ENCODE measurements around the gene UBQLN3. TPM values are rescaled to one million over a fixed set of nuclear protein-coding genes. Genes with fewer than 3 reads are reported as not detected.

UBQLN3 gene
- total RNA-seq, 4 donors from 2014 or later, result 0.56 to 2.0 (median 1.6) TPM

DNA sequence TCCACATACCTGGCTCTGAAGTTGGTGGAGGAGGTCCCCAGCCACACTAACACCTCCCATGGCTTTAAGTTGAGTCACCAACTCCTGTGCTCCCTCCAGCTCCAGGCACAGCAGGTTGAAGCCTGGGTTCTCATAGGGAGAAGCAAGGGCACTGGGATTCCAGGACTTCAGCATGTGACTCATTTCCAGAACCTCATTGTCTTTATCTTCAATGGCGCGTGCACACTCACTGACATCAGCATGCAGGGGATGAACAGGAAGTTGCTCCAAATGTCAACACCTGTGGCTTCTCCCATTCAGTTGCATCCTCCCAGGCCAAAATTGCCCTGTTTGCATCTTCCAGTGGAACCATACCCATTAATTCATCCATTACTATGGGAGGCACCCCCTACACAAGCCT is 12.6 kb upstream of the UBQLN3 start:
- Histone ChIP-seq H3K4me1 (no peaks in the 10 kb centered on the region), H3K36me3 (no peaks in the 10 kb centered on the region), H3K9me3 (no peaks in the 10 kb centered on the region), H3K27me3 (no peaks in the 10 kb centered on the region), H3K4me3 (replicated peaks in 1 of 3) (no peak overlapping the region), H3K27ac (no peak overlapping the region)
- no peak for DNase-seq
- intact Hi-C loops (cut with DNase I), result no loop called here
- no peak for TF ChIP-seq POLR2A (IDR thresholded peaks at IDR 0.05)
- TF ChIP-seq, protein P1, sequence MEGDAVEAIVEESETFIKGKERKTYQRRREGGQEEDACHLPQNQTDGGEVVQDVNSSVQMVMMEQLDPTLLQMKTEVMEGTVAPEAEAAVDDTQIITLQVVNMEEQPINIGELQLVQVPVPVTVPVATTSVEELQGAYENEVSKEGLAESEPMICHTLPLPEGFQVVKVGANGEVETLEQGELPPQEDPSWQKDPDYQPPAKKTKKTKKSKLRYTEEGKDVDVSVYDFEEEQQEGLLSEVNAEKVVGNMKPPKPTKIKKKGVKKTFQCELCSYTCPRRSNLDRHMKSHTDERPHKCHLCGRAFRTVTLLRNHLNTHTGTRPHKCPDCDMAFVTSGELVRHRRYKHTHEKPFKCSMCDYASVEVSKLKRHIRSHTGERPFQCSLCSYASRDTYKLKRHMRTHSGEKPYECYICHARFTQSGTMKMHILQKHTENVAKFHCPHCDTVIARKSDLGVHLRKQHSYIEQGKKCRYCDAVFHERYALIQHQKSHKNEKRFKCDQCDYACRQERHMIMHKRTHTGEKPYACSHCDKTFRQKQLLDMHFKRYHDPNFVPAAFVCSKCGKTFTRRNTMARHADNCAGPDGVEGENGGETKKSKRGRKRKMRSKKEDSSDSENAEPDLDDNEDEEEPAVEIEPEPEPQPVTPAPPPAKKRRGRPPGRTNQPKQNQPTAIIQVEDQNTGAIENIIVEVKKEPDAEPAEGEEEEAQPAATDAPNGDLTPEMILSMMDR (IDR thresholded peaks at IDR 0.05), result no peak
- 77 to 95% methylated on average over 2 of the region's 2 CpGs for WGBS, 2 donors

DNA sequence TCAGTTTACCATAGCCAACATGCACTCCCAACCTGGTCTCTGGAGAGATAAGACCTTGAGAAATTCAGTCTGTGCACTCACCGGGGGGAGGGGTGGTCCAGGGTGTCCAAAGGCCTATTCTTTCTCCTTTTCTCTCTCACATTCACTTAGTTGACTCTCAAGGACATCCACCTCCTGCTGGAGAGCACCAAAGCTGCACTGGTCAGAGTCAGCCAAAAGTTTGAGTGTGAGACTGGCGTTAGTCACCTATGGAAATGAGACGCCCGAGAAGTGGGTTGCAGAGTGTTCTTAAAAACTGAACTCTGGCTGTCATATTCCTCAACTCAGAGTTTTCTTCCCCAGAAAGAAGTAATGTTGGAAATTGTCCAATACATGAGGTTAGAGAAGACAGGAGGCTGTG is 11.8 kb upstream of the UBQLN3 start:
- intact Hi-C loops (cut with DNase I), result no loop called here
- no peak for DNase-seq
- no peaks in the 10 kb centered on the region for H3K27me3 ChIP-seq
- no peak for TF ChIP-seq POLR2A (IDR thresholded peaks at IDR 0.05)
- TF ChIP-seq, protein P1 (IDR thresholded peaks at IDR 0.05), result no peak
- H3K27ac ChIP-seq, result no peak overlapping the region
- 94 to 97% methylated on average over 4 of the region's 4 CpGs for WGBS, 2 donors
- no peaks in the 10 kb centered on the region for H3K9me3 ChIP-seq
- H3K36me3 ChIP-seq, result no peaks in the 10 kb centered on the region
- H3K4me1 ChIP-seq, result no peaks in the 10 kb centered on the region
- no peak overlapping the region for H3K4me3 ChIP-seq (replicated peaks in 1 of 3)

- Histone ChIP-seq H3K4me1 (no peaks in the 10 kb centered on the region), H3K27me3 (no peaks in the 10 kb centered on the region), H3K4me3 (replicated peaks in 1 of 3) (no peak within 1 kb of the TSS), H3K27ac (no peak within 1 kb of the TSS), H3K9me3 (no peaks in the 10 kb centered on the region), H3K36me3 (no peaks in the 10 kb centered on the region)
- no peak for TF ChIP-seq POLR2A (IDR thresholded peaks at IDR 0.05)
- 92 to 94% methylated on average over 2 of the region's 2 CpGs for WGBS, 2 donors
- intact Hi-C loops (cut with DNase I), result no loop called here
- no peak for DNase-seq
Measured at GRCh38 chr11:5516599-5516998, 6.8 kb upstream of the UBQLN3 start, which contains the start of gene UBQLNL. Gene UBQLNL (minus strand): TSS chr11:5516699. CDS start chr11:5516441, 258 bp downstream.

- no peak overlapping the region for H3K27ac ChIP-seq
- no peak for DNase-seq
- no peaks in the 10 kb centered on the region for H3K36me3 ChIP-seq
- no peaks in the 10 kb centered on the region for H3K27me3 ChIP-seq
- no peaks in the 10 kb centered on the region for H3K9me3 ChIP-seq
- no peaks in the 10 kb centered on the region for H3K4me1 ChIP-seq
- intact Hi-C loops (cut with DNase I), result no loop called here
- TF ChIP-seq POLR2A (IDR thresholded peaks at IDR 0.05), result no peak
- TF ChIP-seq, protein P1 (IDR thresholded peaks at IDR 0.05), result no peak
- no peak overlapping the region for H3K4me3 ChIP-seq (replicated peaks in 1 of 3)
Measured at GRCh38 chr11:5514841-5515240, 5.1 kb upstream of the UBQLN3 start.

- DNase-seq, result no peak
- intact Hi-C loops (cut with DNase I), result no loop called here
- Histone ChIP-seq H3K36me3 (no peaks in the 10 kb centered on the region), H3K4me1 (no peaks in the 10 kb centered on the region), H3K4me3 (replicated peaks in 1 of 3) (no peak overlapping the region), H3K27ac (no peak overlapping the region), H3K9me3 (no peaks in the 10 kb centered on the region), H3K27me3 (no peaks in the 10 kb centered on the region)
- TF ChIP-seq POLR2A (IDR thresholded peaks at IDR 0.05), result no peak
- TF ChIP-seq, protein P1 (IDR thresholded peaks at IDR 0.05), result no peak
- WGBS, 2 donors, result 95 to 100% methylated on average over 1 to 8 of the region's 8 CpGs
Measured at GRCh38 chr11:5508605-5509004, 1.2 kb downstream of the UBQLN3 start.

DNA sequence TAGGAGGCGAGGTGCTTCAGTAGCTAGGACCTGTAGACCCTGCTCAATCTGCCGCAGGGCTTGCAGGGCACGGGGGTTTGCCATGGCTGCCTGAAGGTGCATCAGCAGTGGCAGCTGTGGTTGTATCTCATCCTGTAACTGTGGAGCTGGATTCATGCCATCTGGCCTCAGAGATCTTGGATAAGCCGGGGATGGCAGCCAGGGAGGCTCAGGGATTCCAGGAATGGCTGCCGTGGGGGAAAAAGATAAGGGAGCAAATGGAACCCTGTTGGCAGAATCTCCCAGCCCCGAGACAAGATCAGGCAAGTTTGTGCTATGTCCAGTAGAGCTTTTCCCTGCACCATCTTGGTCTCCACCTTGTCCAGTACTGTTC is 1.8 kb downstream of the UBQLN3 start:
- no peaks in the 10 kb centered on the region for H3K9me3 ChIP-seq
- H3K4me3 ChIP-seq (replicated peaks in 1 of 3), result no peak overlapping the region
- intact Hi-C loops (cut with DNase I), result no loop called here
- TF ChIP-seq POLR2A (IDR thresholded peaks at IDR 0.05), result no peak
- TF ChIP-seq, protein P1 (IDR thresholded peaks at IDR 0.05), result no peak
- H3K4me1 ChIP-seq, result no peaks in the 10 kb centered on the region
- WGBS, 2 donors, result 81 to 89% methylated on average over 3 to 6 of the region's 6 CpGs
- no peak for DNase-seq
- no peaks in the 10 kb centered on the region for H3K27me3 ChIP-seq
- H3K36me3 ChIP-seq, result no peaks in the 10 kb centered on the region
- no peak overlapping the region for H3K27ac ChIP-seq
